Erythroblast (primary cell): ENCODE results near the gene GPR150.

Source experiments
- GATA1 ChIP-seq: IDR thresholded peaks from 2 replicates; pipeline ENCODE4 v1.6.1; 2011; ENCODE audit warnings: low read depth, mild to moderate bottlenecking, control low read depth, low read length, moderate library complexity
- POLR2A ChIP-seq: IDR thresholded peaks from 2 replicates; pipeline ENCODE4 v1.6.1; 2011; ENCODE audit warnings: mild to moderate bottlenecking, low read length

- TF ChIP-seq POLR2A (no peak), GATA1 (no peak)
Measured at GRCh38 chr5:95649274-95649673, 29.4 kb downstream of the GPR150 start.
